Dendritic cell treated with granulocyte-macrophage colony-stimulating factor and Interleukin-4, amounts not matched to agents 40 ng/mL and 50 ng/mL, for 4 days (primary cell): ENCODE data around the gene GPD1.

Experiments used
- H3K27ac Mint-ChIP-seq: one replicate; pipeline ENCODE4 v1.8.0; 2022; ENCODE audit warnings: mild to moderate bottlenecking, mixed read lengths
- H3K27me3 Mint-ChIP-seq: one replicate; pipeline ENCODE4 v1.8.0; 2022; ENCODE audit warnings: mild to moderate bottlenecking, mixed read lengths
- H3K36me3 Mint-ChIP-seq: one replicate; pipeline ENCODE4 v1.8.0; 2022; ENCODE audit warnings: low read depth, mixed read lengths
- H3K4me1 Mint-ChIP-seq: one replicate; pipeline ENCODE4 v1.8.0; 2022; ENCODE audit warnings: low read depth, mixed read lengths
- H3K4me3 Mint-ChIP-seq: one replicate; pipeline ENCODE4 v1.8.0; 2022; ENCODE audit warnings: mild to moderate bottlenecking, moderate library complexity, mixed read lengths
- H3K9me3 Mint-ChIP-seq: one replicate; pipeline ENCODE4 v1.8.0; 2022; ENCODE audit warnings: mixed read lengths
- intact Hi-C: fragments of 100-400 bp; cut with micrococcal nuclease; formaldehyde crosslinking; loops from one replicate; pipeline ENCODE4 v1.15.0; 2022

Gene GPD1

DNA sequence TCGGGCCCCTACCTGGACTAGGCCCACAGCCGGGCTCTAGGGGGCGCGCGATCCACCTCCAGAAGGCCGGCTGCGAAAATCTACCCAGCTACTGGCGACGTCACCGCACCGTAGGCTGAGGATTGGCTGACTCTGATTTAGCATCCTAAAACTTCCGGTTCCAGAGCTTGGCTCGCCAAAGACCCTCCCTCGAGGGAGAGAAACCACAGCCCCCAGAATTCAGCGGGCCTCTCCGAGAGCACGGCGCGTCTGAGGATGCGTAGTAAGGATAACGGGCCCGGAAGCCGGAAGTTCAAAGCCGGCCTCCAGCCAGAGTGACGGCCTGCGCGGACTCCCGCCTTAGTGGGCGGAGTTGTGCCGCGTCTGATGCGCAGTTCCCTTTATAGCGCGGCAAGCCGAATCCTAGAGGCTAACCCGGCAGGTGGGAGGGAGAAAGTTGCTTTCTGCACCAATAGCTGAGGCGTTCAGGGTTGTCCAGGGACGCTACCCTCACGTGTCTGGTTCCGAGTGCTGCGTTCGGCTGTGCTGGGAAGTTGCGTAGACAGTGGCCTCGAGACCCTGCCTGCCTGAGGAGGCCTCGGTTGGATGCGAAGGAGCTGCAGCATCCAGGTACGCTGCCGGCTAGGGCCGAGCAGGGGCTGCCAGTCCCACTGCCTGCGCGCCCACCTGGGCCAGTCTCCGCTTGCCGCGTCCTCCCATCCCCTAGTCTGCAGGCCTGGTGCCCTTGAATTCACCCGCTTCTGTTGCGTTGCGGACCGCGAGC lies 8.1 kb downstream of the GPD1 start, which contains the start of gene COX14:
Gene COX14, plus strand, starts transcription at position 544 of the 763 bp plus-strand sequence. CDS start 7,808 bp downstream, outside the sequence.
- intact Hi-C loops = loop anchor here (1.0 to 5.0 kb wide), 3 partner anchors 23 to 55 kb away; partner anchors contain the start of gene CERS5
- peak within 1 kb of the TSS; percentile 97 for H3K27ac Mint-ChIP-seq
- H3K4me1 Mint-ChIP-seq = peaks cover 40% of the 10 kb centered on the region
- H3K4me3 Mint-ChIP-seq = peak within 1 kb of the TSS; percentile 90
- H3K9me3 Mint-ChIP-seq = no peaks in the 10 kb centered on the region
- no peaks in the 10 kb centered on the region for H3K27me3 Mint-ChIP-seq
- peaks cover 36% of the 10 kb centered on the region for H3K36me3 Mint-ChIP-seq

- no peaks in the 10 kb centered on the region for H3K9me3 Mint-ChIP-seq
- H3K4me1 Mint-ChIP-seq = peaks cover 46% of the 10 kb centered on the region
- peaks cover 44% of the 10 kb centered on the region for H3K36me3 Mint-ChIP-seq
- intact Hi-C loops = loop anchor here (1.0 to 5.0 kb wide), 2 partner anchors 35 to 55 kb away; partner anchors contain the start of gene CERS5
- H3K4me3 Mint-ChIP-seq = peak overlapping the region; percentile 90
- H3K27me3 Mint-ChIP-seq = no peaks in the 10 kb centered on the region
- H3K27ac Mint-ChIP-seq = peak overlapping the region; percentile 97
These were observed 8.8 kb downstream of the GPD1 start for GRCh38 chr12:50112456-50113218.

DNA sequence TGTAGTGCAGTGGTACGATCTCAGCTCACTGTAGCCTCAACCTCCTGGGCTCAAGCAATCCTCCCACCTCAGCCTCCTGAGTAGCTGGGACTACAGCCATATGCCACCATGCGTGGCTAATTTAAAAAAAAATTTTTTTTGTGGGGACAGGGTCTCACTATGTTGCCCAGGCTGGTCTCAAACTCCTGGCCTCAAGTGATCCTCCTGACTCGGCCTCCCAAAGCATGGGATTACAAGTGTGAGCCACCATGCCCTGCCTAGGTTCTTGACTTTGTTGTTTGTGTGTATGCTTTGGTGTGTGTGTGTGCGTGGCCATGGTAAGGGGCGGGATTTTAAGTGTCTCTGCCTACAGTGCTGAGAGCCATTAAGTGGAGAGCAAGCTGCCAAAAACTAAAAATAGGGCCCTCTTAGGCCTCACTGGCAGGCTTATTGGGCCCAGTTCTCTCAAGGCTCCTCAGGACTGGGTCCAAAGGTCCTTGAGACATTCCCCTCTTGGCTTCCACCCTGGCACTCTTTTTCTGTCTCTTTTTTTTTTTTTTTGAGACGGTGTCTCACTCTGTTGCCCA lies 13.3 kb downstream of the GPD1 start:
- peaks cover 82% of the 10 kb centered on the region for H3K36me3 Mint-ChIP-seq
- no peaks in the 10 kb centered on the region for H3K9me3 Mint-ChIP-seq
- intact Hi-C loops = no loop called here
- peaks cover 29% of the 10 kb centered on the region for H3K4me1 Mint-ChIP-seq
- no peak overlapping the region for H3K4me3 Mint-ChIP-seq
- H3K27me3 Mint-ChIP-seq = no peaks in the 10 kb centered on the region
- no peak overlapping the region for H3K27ac Mint-ChIP-seq

- no peak overlapping the region for H3K27ac Mint-ChIP-seq
These were observed 15.6 kb downstream of the GPD1 start for GRCh38 chr12:50119387-50119786.

DNA sequence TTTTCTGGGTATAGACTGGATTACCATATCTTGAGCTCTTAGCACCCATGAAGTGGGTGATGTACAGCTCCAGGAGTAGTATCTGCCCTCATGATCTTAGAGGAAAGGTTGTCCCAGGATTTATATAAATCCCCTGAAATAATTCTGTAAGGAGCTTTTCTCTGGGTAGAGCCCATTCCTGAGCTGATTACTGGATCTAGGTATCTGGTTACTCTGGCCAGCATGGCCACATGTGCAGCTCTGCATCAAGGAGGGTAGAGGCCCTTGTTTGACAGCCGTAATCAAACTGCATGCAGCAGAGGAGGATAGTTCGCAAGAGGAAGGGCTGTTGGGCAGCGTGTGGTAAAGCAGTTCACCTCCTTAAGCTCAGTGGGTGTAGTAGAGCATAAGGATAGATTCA lies 16.7 kb downstream of the GPD1 start:
- H3K27me3 Mint-ChIP-seq = no peaks in the 10 kb centered on the region
- intact Hi-C loops = no loop called here
- peaks cover 29% of the 10 kb centered on the region for H3K4me1 Mint-ChIP-seq
- H3K4me3 Mint-ChIP-seq = no peak overlapping the region
- no peak overlapping the region for H3K27ac Mint-ChIP-seq
- peaks cover 94% of the 10 kb centered on the region for H3K36me3 Mint-ChIP-seq
- no peaks in the 10 kb centered on the region for H3K9me3 Mint-ChIP-seq

More at GRCh38 chr12:50119387-50119786, 15.6 kb downstream of the GPD1 start:
- Mint-ChIP-seq H3K4me1 (peaks cover 26% of the 10 kb centered on the region), H3K27me3 (no peaks in the 10 kb centered on the region), H3K9me3 (no peaks in the 10 kb centered on the region), H3K36me3 (peaks cover 94% of the 10 kb centered on the region), H3K4me3 (no peak overlapping the region)
- intact Hi-C loops = no loop called here

- Mint-ChIP-seq H3K9me3 (no peaks in the 10 kb centered on the region), H3K4me1 (peaks cover 29% of the 10 kb centered on the region), H3K4me3 (no peak overlapping the region), H3K36me3 (peaks cover 94% of the 10 kb centered on the region), H3K27me3 (no peaks in the 10 kb centered on the region), H3K27ac (no peak overlapping the region)
- intact Hi-C loops = no loop called here
These were observed 17.1 kb downstream of the GPD1 start for GRCh38 chr12:50120953-50121352.

- no peak overlapping the region for H3K27ac Mint-ChIP-seq
- H3K36me3 Mint-ChIP-seq = peaks cover 94% of the 10 kb centered on the region
- peaks cover 22% of the 10 kb centered on the region for H3K4me1 Mint-ChIP-seq
- intact Hi-C loops = no loop called here
- no peak overlapping the region for H3K4me3 Mint-ChIP-seq
- no peaks in the 10 kb centered on the region for H3K9me3 Mint-ChIP-seq
- no peaks in the 10 kb centered on the region for H3K27me3 Mint-ChIP-seq
These were observed 17.8 kb downstream of the GPD1 start for GRCh38 chr12:50121641-50122040.

DNA sequence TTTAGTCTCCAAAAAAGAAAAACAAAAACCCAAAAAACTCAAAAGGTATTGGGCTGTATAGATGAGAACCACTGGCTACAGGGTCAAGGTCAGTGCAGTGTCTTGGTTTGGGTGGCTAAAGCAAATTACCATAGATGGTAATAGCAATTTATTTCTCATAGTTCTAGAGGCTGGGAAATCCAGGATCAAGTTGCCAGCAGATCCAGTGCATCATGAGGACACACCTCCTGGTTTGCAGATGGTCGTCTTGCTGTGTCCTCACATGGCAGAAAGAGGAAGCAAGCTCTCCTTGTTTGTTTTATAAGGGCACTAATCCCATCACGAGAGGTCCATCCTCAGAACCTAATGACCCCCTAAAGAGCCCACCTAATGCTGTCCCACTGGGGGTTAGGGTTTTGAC lies 19.4 kb downstream of the GPD1 start:
- Mint-ChIP-seq H3K36me3 (peaks cover 94% of the 10 kb centered on the region), H3K27me3 (no peaks in the 10 kb centered on the region), H3K4me3 (no peak overlapping the region), H3K4me1 (peaks cover 14% of the 10 kb centered on the region), H3K27ac (no peak overlapping the region), H3K9me3 (no peaks in the 10 kb centered on the region)
- intact Hi-C loops = no loop called here

GRCh38 chr12:50127546-50127945 lies 23.7 kb downstream of the GPD1 start:
- no peaks in the 10 kb centered on the region for H3K9me3 Mint-ChIP-seq
- intact Hi-C loops = no loop called here
- peaks cover 96% of the 10 kb centered on the region for H3K36me3 Mint-ChIP-seq
- H3K4me1 Mint-ChIP-seq = peaks cover 41% of the 10 kb centered on the region
- H3K27me3 Mint-ChIP-seq = no peaks in the 10 kb centered on the region
- no peak overlapping the region for H3K4me3 Mint-ChIP-seq
- no peak overlapping the region for H3K27ac Mint-ChIP-seq

- Mint-ChIP-seq H3K4me1 (peaks cover 45% of the 10 kb centered on the region), H3K27ac (peak overlapping the region; percentile 48)
These were observed 25.5 kb downstream of the GPD1 start for GRCh38 chr12:50129290-50129689.

GRCh38 chr12:50132505-50133135 lies 28.8 kb downstream of the GPD1 start:
- intact Hi-C loops = loop anchor here (1.0 kb wide), 1 partner anchor 43 kb away; no protein-coding TSS in a partner anchor
- Mint-ChIP-seq H3K9me3 (no peaks in the 10 kb centered on the region), H3K4me3 (no peak overlapping the region), H3K36me3 (peaks cover 93% of the 10 kb centered on the region), H3K4me1 (peaks cover 31% of the 10 kb centered on the region), H3K27ac (no peak overlapping the region), H3K27me3 (no peaks in the 10 kb centered on the region)

More at GRCh38 chr12:50129290-50129689, 25.5 kb downstream of the GPD1 start:
- H3K4me3 Mint-ChIP-seq = no peak overlapping the region
- no peaks in the 10 kb centered on the region for H3K27me3 Mint-ChIP-seq
- H3K36me3 Mint-ChIP-seq = peaks cover 95% of the 10 kb centered on the region
- intact Hi-C loops = no loop called here
- H3K9me3 Mint-ChIP-seq = no peaks in the 10 kb centered on the region

DNA sequence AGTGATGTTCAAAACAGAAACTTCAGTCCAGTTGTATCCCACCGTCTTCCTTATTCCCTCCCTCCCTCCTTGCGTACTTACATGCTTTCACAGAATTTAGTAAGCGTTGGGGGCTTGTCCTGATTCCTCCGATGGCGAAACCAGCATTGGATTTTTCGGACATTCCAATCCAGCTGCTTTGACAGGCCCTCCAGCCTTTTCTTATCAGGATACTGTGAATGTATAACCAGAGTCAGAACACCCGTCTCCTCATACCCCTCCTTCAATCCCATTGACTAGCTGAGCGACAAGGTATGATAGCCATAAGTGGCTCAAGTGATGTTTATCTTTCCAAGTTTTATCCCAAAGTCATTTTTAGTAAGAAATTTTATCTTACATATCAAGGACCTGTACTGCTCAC lies 39.2 kb downstream of the GPD1 start:
- Mint-ChIP-seq H3K9me3 (no peaks in the 10 kb centered on the region), H3K4me3 (no peak overlapping the region), H3K4me1 (no peaks in the 10 kb centered on the region), H3K36me3 (peaks cover 52% of the 10 kb centered on the region), H3K27me3 (no peaks in the 10 kb centered on the region), H3K27ac (no peak overlapping the region)
- intact Hi-C loops = no loop called here

DNA sequence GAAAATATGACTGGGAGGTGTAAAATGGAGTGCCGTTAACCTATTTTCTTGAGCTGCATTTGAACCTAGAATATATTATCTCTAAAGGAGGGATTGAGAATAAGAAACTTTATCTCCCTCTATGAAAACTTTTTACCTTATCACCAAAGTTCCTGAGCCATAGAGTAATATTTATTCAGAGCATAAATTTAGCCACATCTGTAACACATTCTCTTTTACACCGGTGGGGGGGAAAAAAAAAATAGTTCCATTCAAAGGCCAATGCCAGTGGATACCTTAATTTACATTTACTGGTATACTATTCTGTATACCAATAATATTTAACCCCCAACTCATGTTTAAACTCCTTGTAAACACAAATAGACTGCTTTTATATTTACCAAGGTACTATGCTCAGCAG lies 41.6 kb downstream of the GPD1 start:
- H3K4me1 Mint-ChIP-seq = no peaks in the 10 kb centered on the region
- no peaks in the 10 kb centered on the region for H3K27me3 Mint-ChIP-seq
- H3K27ac Mint-ChIP-seq = no peak overlapping the region
- no peaks in the 10 kb centered on the region for H3K9me3 Mint-ChIP-seq
- H3K36me3 Mint-ChIP-seq = peaks cover 34% of the 10 kb centered on the region
- intact Hi-C loops = no loop called here
- H3K4me3 Mint-ChIP-seq = no peak overlapping the region
